IPS-20b (cell line): ENCODE results near the gene TMCC2.
A peak's percentile ranks its signal among the peaks of the same experiment; 100 is the strongest.
"Not testable (repeated sequence)": the region's sequence is repeated elsewhere in the genome, so short reads cannot be mapped to it uniquely, and the experiment has no call there.

ENCODE experiments used
- H3K27ac ChIP-seq: one replicate; pipeline ENCODE4 v1.5.1; 2013; ENCODE audit warnings: low read length
- H3K27me3 ChIP-seq: 2 replicates; pipeline ENCODE4 v1.6.1; 2013; ENCODE audit warnings: mild to moderate bottlenecking, low read length, inconsistent platforms; ENCODE audit not compliant: insufficient read depth
- H3K36me3 ChIP-seq: 2 replicates; pipeline ENCODE4 v1.6.1; 2013; ENCODE audit warnings: low read depth, mild to moderate bottlenecking, inconsistent platforms, low read length, moderate library complexity; ENCODE audit not compliant: insufficient read depth
- H3K4me1 ChIP-seq: 2 replicates; pipeline ENCODE4 v1.6.1; 2013; ENCODE audit warnings: mild to moderate bottlenecking, control low read depth, inconsistent platforms, low read length, moderate library complexity; ENCODE audit not compliant: insufficient read depth
- H3K4me3 ChIP-seq: 2 replicates; pipeline ENCODE4 v1.5.1; 2013; ENCODE audit warnings: mild to moderate bottlenecking, low read length, inconsistent platforms
- H3K9ac ChIP-seq: 2 replicates; pipeline ENCODE4 v1.6.1; 2013; ENCODE audit warnings: low read depth, mild to moderate bottlenecking, inconsistent platforms, low read length, moderate library complexity
- H3K9me3 ChIP-seq: 2 replicates; pipeline ENCODE4 v1.6.1; 2013; ENCODE audit warnings: mild to moderate bottlenecking, low read depth, low read length, inconsistent platforms; ENCODE audit not compliant: insufficient read depth

TMCC2 gene, protein sequence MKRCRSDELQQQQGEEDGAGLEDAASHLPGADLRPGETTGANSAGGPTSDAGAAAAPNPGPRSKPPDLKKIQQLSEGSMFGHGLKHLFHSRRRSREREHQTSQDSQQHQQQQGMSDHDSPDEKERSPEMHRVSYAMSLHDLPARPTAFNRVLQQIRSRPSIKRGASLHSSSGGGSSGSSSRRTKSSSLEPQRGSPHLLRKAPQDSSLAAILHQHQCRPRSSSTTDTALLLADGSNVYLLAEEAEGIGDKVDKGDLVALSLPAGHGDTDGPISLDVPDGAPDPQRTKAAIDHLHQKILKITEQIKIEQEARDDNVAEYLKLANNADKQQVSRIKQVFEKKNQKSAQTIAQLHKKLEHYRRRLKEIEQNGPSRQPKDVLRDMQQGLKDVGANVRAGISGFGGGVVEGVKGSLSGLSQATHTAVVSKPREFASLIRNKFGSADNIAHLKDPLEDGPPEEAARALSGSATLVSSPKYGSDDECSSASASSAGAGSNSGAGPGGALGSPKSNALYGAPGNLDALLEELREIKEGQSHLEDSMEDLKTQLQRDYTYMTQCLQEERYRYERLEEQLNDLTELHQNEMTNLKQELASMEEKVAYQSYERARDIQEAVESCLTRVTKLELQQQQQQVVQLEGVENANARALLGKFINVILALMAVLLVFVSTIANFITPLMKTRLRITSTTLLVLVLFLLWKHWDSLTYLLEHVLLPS

DNA sequence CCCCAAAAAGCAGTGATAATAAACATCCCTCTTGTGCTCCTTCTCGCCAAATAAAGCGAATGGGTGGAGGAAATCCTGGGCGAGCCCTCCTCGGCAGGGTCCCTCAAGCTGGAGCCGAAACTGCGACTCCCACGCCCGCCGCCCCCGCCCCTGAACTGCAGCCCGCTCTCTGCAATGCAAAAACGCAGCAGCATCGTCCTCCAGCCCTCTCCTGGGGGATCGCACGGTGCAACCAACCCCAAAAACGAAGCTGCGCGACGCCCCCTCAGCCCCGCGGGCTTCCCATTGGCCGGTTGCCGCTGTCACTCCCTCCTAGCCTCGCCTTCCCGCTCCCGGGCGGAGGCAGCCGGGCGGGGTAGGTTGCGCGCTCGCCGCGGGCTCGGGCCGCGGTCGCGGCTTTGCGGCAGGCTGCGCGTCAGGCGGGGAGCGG, at the start of gene TMCC2:
TSS of gene TMCC2 (plus strand) at position 363 of the 430 bp plus-strand sequence. CDS start 619 bp downstream, outside the sequence.
- no peaks in the 10 kb centered on the region for H3K36me3 ChIP-seq
- peaks cover 14% of the 10 kb centered on the region; the same call in 1 of the 2 replicates for H3K4me1 ChIP-seq
- H3K27me3 ChIP-seq, result peaks cover 13% of the 10 kb centered on the region
- peak within 1 kb of the TSS; percentile 81 for H3K4me3 ChIP-seq
- no peak within 1 kb of the TSS for H3K27ac ChIP-seq
- H3K9ac ChIP-seq, result peak within 1 kb of the TSS; percentile 43; the same call in 1 of the 2 replicates
- H3K9me3 ChIP-seq, result no peaks in the 10 kb centered on the region

DNA sequence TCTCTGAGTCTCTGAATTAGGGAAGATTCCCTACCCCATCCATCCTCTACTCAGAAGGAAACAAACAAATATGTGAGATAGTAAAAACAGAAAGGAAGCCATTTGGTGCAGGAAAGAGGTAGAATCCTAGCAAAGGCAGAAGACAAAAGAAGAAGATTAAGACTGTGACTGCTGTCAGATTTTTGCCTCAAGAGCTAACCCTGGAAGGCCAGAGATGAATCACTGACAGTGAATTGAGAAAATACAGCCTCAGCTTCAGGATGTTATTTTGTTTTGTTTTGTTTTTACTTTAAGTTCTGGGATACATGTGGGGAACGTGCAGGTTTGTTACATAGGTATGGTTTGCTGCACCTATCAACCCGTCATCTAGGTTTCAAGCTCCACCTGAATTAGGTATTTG, 47.9 kb upstream of the TMCC2 start:
- H3K9me3 ChIP-seq, result no peaks in the 10 kb centered on the region
- no peak overlapping the region for H3K4me3 ChIP-seq
- H3K9ac ChIP-seq, result no peak overlapping the region
- H3K27ac ChIP-seq, result no peak overlapping the region
- no peaks in the 10 kb centered on the region for H3K27me3 ChIP-seq
- H3K36me3 ChIP-seq, result peaks cover 13% of the 10 kb centered on the region; the same call in 1 of the 2 replicates
- no peaks in the 10 kb centered on the region for H3K4me1 ChIP-seq

DNA sequence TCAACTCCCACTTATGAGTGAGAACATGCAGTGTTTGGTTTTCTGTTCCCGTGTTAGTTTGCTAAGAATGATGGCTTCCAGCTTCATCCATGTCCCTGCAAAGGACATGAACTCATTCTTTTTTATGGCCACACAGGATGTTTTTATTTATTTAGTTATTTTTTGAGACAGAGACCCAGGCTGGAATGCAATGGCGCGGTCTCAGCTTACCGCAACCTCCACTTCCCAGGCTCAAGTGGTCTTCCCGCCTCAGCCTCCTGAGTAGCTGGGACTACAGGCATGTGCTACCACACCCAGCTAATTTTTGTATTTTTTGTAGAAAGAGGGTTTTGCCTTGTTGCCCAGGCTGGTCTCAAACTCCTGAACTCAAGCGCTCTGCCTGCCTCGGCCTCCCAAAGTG, 47.4 kb upstream of the TMCC2 start:
- not testable (repeated sequence) for H3K4me3 ChIP-seq, H3K9me3 ChIP-seq, H3K27me3 ChIP-seq, H3K9ac ChIP-seq, H3K27ac ChIP-seq, H3K4me1 ChIP-seq
- peaks cover 13% of the 10 kb centered on the region; the same call in 1 of the 2 replicates for H3K36me3 ChIP-seq

DNA sequence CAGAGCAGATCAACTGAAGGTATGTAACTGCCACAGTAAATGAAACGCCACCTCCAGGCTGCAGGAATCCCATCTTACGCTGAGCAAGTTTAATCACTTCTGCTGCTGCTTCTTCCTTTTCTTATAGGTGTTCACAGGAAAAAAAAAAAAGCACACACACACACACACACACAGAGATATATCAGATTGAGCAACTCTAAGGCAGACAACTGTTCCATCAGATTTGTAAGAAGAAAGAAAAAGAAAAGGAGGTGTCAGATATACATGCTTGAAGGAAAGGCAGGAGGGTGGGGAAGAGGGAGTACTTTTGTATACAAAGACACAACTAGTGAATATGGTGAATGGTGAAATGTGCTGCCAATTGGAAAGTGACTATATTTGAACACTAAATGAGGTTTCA, 44.8 kb upstream of the TMCC2 start:
- H3K4me3 ChIP-seq, result no peak overlapping the region
- peaks cover 8% of the 10 kb centered on the region for H3K4me1 ChIP-seq
- H3K27me3 ChIP-seq, result no peaks in the 10 kb centered on the region
- H3K36me3 ChIP-seq, result peaks cover 24% of the 10 kb centered on the region; the same call in 1 of the 2 replicates
- H3K27ac ChIP-seq, result no peak overlapping the region
- H3K9me3 ChIP-seq, result no peaks in the 10 kb centered on the region
- no peak overlapping the region for H3K9ac ChIP-seq

DNA sequence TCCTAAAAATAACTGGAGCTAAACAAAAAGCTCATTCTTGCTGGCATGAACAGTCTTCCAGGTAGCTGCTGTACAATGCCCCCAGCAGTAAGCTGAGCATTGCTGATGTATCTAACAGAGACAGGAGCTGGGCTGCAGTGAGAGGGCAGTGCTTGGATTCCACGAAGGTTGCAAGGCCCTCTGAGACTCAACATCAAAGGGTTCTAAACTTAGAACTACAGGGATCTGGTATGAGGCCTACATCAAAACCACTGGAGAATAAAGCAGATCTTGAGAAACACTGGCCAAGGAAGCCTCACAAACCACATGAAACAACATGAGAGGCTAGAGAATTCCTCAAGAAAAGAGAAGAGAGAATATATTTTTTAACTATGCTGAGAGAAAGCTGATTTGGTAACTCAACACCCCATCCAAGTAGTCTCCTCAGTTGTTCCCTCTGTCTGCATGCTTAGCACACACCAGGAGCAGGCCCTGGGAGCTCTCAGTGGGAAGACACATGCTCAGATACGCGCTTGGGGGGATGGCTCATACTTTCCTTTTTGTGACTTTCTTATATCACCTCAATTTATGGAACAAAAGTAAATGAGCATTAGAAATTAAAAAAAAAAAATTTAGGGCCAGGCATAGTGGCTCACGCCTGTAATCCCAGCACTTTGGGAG, 43.9 kb upstream of the TMCC2 start:
- Histone ChIP-seq H3K9me3 (no peaks in the 10 kb centered on the region), H3K27me3 (no peaks in the 10 kb centered on the region), H3K27ac (no peak overlapping the region), H3K36me3 (peaks cover 24% of the 10 kb centered on the region; the same call in 1 of the 2 replicates), H3K4me1 (peaks cover 16% of the 10 kb centered on the region), H3K9ac (no peak overlapping the region), H3K4me3 (no peak overlapping the region)

GRCh38 chr1:205186191-205186590, 41.6 kb upstream of the TMCC2 start:
- Histone ChIP-seq H3K4me1 (peaks cover 38% of the 10 kb centered on the region), H3K36me3 (peaks cover 24% of the 10 kb centered on the region; the same call in 1 of the 2 replicates), H3K27me3 (no peaks in the 10 kb centered on the region), H3K27ac (no peak overlapping the region), H3K9me3 (no peaks in the 10 kb centered on the region), H3K9ac (no peak overlapping the region), H3K4me3 (no peak overlapping the region)

GRCh38 chr1:205187420-205187819, 40.3 kb upstream of the TMCC2 start:
- Histone ChIP-seq H3K27me3 (no peaks in the 10 kb centered on the region), H3K9me3 (no peaks in the 10 kb centered on the region), H3K36me3 (peaks cover 21% of the 10 kb centered on the region; the same call in 1 of the 2 replicates), H3K9ac (no peak overlapping the region), H3K4me3 (peak overlapping the region; percentile 5; the same call in 1 of the 2 replicates), H3K27ac (no peak overlapping the region), H3K4me1 (peaks cover 48% of the 10 kb centered on the region)

GRCh38 chr1:205188098-205188497, 39.6 kb upstream of the TMCC2 start:
- H3K9me3 ChIP-seq, result no peaks in the 10 kb centered on the region
- H3K27ac ChIP-seq, result no peak overlapping the region
- H3K27me3 ChIP-seq, result no peaks in the 10 kb centered on the region
- H3K36me3 ChIP-seq, result peaks cover 18% of the 10 kb centered on the region; the same call in 1 of the 2 replicates
- no peak overlapping the region for H3K9ac ChIP-seq
- peaks cover 55% of the 10 kb centered on the region for H3K4me1 ChIP-seq
- H3K4me3 ChIP-seq, result peak overlapping the region; percentile 5; the same call in 1 of the 2 replicates

DNA sequence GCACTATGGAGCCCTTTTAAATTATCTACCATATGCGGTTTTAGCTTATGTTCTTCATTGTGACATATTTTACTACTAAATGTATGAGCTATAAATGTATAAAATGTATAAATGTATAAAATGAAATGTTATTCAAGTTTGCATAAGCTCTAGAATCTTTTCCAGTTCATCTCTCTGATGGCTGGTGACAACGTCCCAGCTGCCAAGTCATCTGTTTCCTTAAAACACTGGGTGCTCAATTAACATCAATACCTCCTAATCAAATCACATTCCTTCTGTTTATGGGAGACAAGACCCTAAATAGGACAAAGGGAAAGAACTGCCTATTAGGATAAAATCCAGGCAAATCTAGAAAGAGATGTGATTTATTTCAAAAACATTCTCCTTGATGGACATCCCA, 39.1 kb upstream of the TMCC2 start:
- no peaks in the 10 kb centered on the region for H3K27me3 ChIP-seq
- peaks cover 58% of the 10 kb centered on the region for H3K4me1 ChIP-seq
- H3K4me3 ChIP-seq, result no peak overlapping the region
- H3K9ac ChIP-seq, result no peak overlapping the region
- peaks cover 13% of the 10 kb centered on the region; the same call in 1 of the 2 replicates for H3K36me3 ChIP-seq
- H3K27ac ChIP-seq, result no peak overlapping the region
- no peaks in the 10 kb centered on the region for H3K9me3 ChIP-seq

GRCh38 chr1:205189131-205189530, 38.6 kb upstream of the TMCC2 start:
- Histone ChIP-seq H3K27me3 (no peaks in the 10 kb centered on the region), H3K4me1 (peaks cover 61% of the 10 kb centered on the region), H3K27ac (no peak overlapping the region), H3K4me3 (no peak overlapping the region), H3K36me3 (peaks cover 11% of the 10 kb centered on the region; the same call in 1 of the 2 replicates), H3K9ac (no peak overlapping the region), H3K9me3 (no peaks in the 10 kb centered on the region)

- Histone ChIP-seq H3K36me3 (peaks cover 11% of the 10 kb centered on the region; the same call in 1 of the 2 replicates), H3K9me3 (no peaks in the 10 kb centered on the region), H3K27ac (no peak overlapping the region), H3K4me1 (peaks cover 61% of the 10 kb centered on the region), H3K9ac (no peak overlapping the region), H3K27me3 (no peaks in the 10 kb centered on the region), H3K4me3 (peak overlapping the region; percentile 20)
Measured at GRCh38 chr1:205190845-205191577, 36.7 kb upstream of the TMCC2 start.
